ENCODE data around the gene BET1L. TPM values are rescaled to one million over a fixed set of nuclear protein-coding genes. Genes with fewer than 3 reads are reported as not detected.

The BET1L gene
- total RNA-seq, 2 experiments from 2014 or later = 39.3 to 44.5 TPM

Other genes with a start within 250 kb of the BET1L start
- not detected for gene SCGB1C1, start 14.3 kb downstream of the BET1L start, total RNA-seq
- gene RIC8A, start 309 bp upstream of the BET1L start, total RNA-seq = 100 to 1,000 TPM in 1 of 2 experiments, 10 to 100 TPM in 1; 98.7 to 103 TPM
- 10 to 100 TPM; 11.6 to 16.3 TPM for gene SIRT3, start 28.9 kb upstream of the BET1L start, total RNA-seq
- 100 to 1,000 TPM; 156 to 160 TPM for gene PSMD13, start 29.6 kb upstream of the BET1L start, total RNA-seq
- 1 to 10 TPM; 2.5 TPM for gene NLRP6, start 71.0 kb upstream of the BET1L start, total RNA-seq
- 100 to 1,000 TPM; 113 to 117 TPM for gene PGGHG, start 81.7 kb upstream of the BET1L start, total RNA-seq
- not detected for gene IFITM5, start 92.1 kb upstream of the BET1L start, total RNA-seq
- 1,000 to 10,000 TPM; 1,637 to 1,643 TPM for gene IFITM2, start 100.4 kb upstream of the BET1L start, total RNA-seq
- 1,000 to 10,000 TPM; 1,010 to 1,055 TPM for gene IFITM1, start 106.6 kb upstream of the BET1L start, total RNA-seq
- gene IFITM3, start 113.5 kb upstream of the BET1L start, total RNA-seq = 10 to 100 TPM; 52.3 to 58.8 TPM
- under 1 TPM; 0.23 to 0.53 TPM for gene B4GALNT4, start 162.1 kb upstream of the BET1L start, total RNA-seq
- not detected for gene PKP3, start 186.8 kb upstream of the BET1L start, total RNA-seq
- 100 to 1,000 TPM; 170 to 178 TPM for gene SIGIRR, start 207.6 kb upstream of the BET1L start, total RNA-seq
- gene ANO9, start 234.6 kb upstream of the BET1L start, total RNA-seq = 10 to 100 TPM; 69.2 to 73.5 TPM
- 10 to 100 TPM; 20.1 to 21.5 TPM for gene PTDSS2, start 242.9 kb upstream of the BET1L start, total RNA-seq

Measured in activated CD4-positive, alpha-beta memory T cell treated with anti-CD3 and anti-CD28 coated beads, Interleukin-2, amount 10 ng/mL, durations not matched to agents 7 days and 5 days (primary cell).